ENCODE data around the gene SLC12A4. TPM values are rescaled to one million over a fixed set of nuclear protein-coding genes. Genes with fewer than 3 reads are reported as not detected.
A peak's percentile ranks its signal among the peaks of the same experiment; 100 is the strongest.

SLC12A4 gene
- total and polyA plus RNA-seq, 2 of the 13 experiments (the other 11 are each of a cell fraction or from before 2014, with no cell fraction given) = 65.1 to 84.3 TPM

DNA sequence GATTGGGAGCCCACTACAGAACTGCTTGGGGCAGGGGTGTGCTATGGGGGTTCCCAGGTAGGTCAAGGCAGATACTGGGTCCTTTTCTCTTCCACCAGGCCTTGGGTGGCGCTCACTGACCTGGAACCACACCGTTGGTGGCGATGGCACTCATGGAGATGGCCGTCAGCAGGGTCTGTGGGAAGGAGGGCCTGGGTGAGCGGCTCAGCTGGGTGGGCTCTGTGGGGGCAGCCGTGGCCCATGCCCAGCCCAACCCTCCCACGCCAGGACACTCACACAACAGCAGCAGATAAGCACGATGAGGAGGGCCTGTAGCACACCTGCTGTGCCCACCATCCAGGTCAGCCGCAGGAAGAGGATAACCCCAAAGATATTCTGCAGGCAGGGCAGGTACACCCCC lies 10.8 kb downstream of the SLC12A4 start (continued):
- TF ChIP-seq, protein P1, sequence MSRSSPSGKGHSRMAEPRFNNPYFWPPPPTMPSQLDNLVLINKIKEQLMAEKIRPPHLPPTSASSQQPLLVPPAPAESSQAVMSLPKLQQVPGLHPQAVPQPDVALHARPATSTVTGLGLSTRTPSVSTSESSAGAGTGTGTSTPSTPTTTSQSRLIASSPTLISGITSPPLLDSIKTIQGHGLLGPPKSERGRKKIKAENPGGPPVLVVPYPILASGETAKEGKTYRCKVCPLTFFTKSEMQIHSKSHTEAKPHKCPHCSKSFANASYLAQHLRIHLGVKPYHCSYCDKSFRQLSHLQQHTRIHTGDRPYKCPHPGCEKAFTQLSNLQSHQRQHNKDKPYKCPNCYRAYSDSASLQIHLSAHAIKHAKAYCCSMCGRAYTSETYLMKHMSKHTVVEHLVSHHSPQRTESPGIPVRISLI (CRISPR knock-in tag; IDR thresholded peaks at IDR 0.05; ENCODE audit: borderline replicate concordance) = no peak
- TF ChIP-seq, protein P2, sequence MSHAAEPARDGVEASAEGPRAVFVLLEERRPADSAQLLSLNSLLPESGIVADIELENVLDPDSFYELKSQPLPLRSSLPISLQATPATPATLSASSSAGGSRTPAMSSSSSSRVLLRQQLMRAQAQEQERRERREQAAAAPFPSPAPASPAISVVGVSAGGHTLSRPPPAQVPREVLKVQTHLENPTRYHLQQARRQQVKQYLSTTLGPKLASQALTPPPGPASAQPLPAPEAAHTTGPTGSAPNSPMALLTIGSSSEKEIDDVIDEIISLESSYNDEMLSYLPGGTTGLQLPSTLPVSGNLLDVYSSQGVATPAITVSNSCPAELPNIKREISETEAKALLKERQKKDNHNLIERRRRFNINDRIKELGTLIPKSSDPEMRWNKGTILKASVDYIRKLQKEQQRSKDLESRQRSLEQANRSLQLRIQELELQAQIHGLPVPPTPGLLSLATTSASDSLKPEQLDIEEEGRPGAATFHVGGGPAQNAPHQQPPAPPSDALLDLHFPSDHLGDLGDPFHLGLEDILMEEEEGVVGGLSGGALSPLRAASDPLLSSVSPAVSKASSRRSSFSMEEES (CRISPR knock-in tag; IDR thresholded peaks at IDR 0.05) = no peak
- TF ChIP-seq EZH2 (conservative IDR thresholded peaks at IDR 0.05; ENCODE audit: low read depth, low read length) (no peak), PCBP2 (optimal IDR thresholded peaks at IDR 0.05; ENCODE audit: low read depth, low read length, poor library complexity, severe bottlenecking) (no peak), GTF2F1 (IDR thresholded peaks at IDR 0.05; ENCODE audit: low read length) (no peak), NFYC (CRISPR knock-in tag; IDR thresholded peaks at IDR 0.05) (no peak), ZNF17 (CRISPR knock-in tag; IDR thresholded peaks at IDR 0.05) (no peak), XRCC5 (optimal IDR thresholded peaks at IDR 0.05; ENCODE audit: low read length) (no peak), ZNF180 (CRISPR knock-in tag; IDR thresholded peaks at IDR 0.05; ENCODE audit: borderline replicate concordance, low read depth) (no peak), NR3C1 (CRISPR knock-in tag; IDR thresholded peaks at IDR 0.05) (no peak), ZBTB42 (CRISPR knock-in tag; IDR thresholded peaks at IDR 0.05) (no peak), TEAD3 (CRISPR knock-in tag; optimal IDR thresholded peaks at IDR 0.05; ENCODE audit: borderline replicate concordance) (no peak), ZBTB3 (CRISPR knock-in tag; IDR thresholded peaks at IDR 0.05; ENCODE audit: borderline replicate concordance, low read depth) (no peak), SRSF9 (IDR thresholded peaks at IDR 0.05; ENCODE audit: borderline replicate concordance, insufficient read depth, low read depth, low read length, poor library complexity, severe bottlenecking) (no peak), RBM22 (optimal IDR thresholded peaks at IDR 0.05; ENCODE audit: low read length) (peak; percentile 60), ZNF768 (CRISPR knock-in tag; IDR thresholded peaks at IDR 0.05) (peak; percentile 38; the same call in 1 of the 2 replicates), ZNF674 (CRISPR knock-in tag; IDR thresholded peaks at IDR 0.05; ENCODE audit: low read depth) (no peak)
- TF ChIP-seq, protein P3, sequence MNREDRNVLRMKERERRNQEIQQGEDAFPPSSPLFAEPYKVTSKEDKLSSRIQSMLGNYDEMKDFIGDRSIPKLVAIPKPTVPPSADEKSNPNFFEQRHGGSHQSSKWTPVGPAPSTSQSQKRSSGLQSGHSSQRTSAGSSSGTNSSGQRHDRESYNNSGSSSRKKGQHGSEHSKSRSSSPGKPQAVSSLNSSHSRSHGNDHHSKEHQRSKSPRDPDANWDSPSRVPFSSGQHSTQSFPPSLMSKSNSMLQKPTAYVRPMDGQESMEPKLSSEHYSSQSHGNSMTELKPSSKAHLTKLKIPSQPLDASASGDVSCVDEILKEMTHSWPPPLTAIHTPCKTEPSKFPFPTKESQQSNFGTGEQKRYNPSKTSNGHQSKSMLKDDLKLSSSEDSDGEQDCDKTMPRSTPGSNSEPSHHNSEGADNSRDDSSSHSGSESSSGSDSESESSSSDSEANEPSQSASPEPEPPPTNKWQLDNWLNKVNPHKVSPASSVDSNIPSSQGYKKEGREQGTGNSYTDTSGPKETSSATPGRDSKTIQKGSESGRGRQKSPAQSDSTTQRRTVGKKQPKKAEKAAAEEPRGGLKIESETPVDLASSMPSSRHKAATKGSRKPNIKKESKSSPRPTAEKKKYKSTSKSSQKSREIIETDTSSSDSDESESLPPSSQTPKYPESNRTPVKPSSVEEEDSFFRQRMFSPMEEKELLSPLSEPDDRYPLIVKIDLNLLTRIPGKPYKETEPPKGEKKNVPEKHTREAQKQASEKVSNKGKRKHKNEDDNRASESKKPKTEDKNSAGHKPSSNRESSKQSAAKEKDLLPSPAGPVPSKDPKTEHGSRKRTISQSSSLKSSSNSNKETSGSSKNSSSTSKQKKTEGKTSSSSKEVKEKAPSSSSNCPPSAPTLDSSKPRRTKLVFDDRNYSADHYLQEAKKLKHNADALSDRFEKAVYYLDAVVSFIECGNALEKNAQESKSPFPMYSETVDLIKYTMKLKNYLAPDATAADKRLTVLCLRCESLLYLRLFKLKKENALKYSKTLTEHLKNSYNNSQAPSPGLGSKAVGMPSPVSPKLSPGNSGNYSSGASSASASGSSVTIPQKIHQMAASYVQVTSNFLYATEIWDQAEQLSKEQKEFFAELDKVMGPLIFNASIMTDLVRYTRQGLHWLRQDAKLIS (CRISPR knock-in tag; IDR thresholded peaks at IDR 0.05) = no peak
- TF ChIP-seq, protein P4, sequence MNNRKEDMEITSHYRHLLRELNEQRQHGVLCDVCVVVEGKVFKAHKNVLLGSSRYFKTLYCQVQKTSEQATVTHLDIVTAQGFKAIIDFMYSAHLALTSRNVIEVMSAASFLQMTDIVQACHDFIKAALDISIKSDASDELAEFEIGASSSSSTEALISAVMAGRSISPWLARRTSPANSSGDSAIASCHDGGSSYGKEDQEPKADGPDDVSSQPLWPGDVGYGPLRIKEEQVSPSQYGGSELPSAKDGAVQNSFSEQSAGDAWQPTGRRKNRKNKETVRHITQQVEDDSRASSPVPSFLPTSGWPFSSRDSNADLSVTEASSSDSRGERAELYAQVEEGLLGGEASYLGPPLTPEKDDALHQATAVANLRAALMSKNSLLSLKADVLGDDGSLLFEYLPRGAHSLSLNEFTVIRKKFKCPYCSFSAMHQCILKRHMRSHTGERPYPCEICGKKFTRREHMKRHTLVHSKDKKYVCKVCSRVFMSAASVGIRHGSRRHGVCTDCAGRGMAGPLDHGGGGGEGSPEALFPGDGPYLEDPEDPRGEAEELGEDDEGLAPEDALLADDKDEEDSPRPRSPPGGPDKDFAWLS (CRISPR knock-in tag; IDR thresholded peaks at IDR 0.05; ENCODE audit: borderline replicate concordance) = no peak
